Mesothelial cell of epicardium (in vitro differentiated cells): ENCODE results near the gene CDC45. TPM values are rescaled to one million over a fixed set of nuclear protein-coding genes. Genes with fewer than 3 reads are reported as not detected.
A peak's percentile ranks its signal among the peaks of the same experiment; 100 is the strongest.

ENCODE experiments used
- DNase-seq, 2 experiments: peaks; one replicate each; pipeline ENCODE4 v3.0.0; 2021; ENCODE audit warnings: low spot score in 2 of 2; ENCODE audit not compliant: unreplicated experiment in 2 of 2
- H3K27ac Mint-ChIP-seq: 2 replicates; pipeline ENCODE4 v1.8.0; 2021; ENCODE audit warnings: mixed read lengths
- H3K27me3 Mint-ChIP-seq: 2 replicates; pipeline ENCODE4 v1.8.0; 2021; ENCODE audit warnings: low read depth, mixed read lengths
- H3K36me3 Mint-ChIP-seq: 2 replicates; pipeline ENCODE4 v1.8.0; 2021; ENCODE audit warnings: mixed read lengths
- H3K4me1 Mint-ChIP-seq: 2 replicates; pipeline ENCODE4 v1.8.0; 2021; ENCODE audit warnings: mixed read lengths
- H3K4me3 Mint-ChIP-seq: 2 replicates; pipeline ENCODE4 v1.8.0; 2021; ENCODE audit warnings: mild to moderate bottlenecking, moderate library complexity, mixed read lengths
- H3K9me3 Mint-ChIP-seq: 2 replicates; pipeline ENCODE4 v1.8.0; 2021; ENCODE audit warnings: mixed read lengths
- total RNA-seq: library from RNA; stranded (reverse); gene quantifications from 3 replicates; pipeline ENCODE4 v1.2.1, GENCODE V29; 2021
- TF ChIP-seq, protein P1 (sequence below): fragments of 200-600 bp; sonication (generic); IDR thresholded peaks from one replicate; pipeline ENCODE4 v1.5.0; 2021; ENCODE audit warnings: antibody characterized with exemption; ENCODE audit not compliant: unreplicated experiment

CDC45 gene
- total RNA-seq, 1 donor from 2014 or later: 15.3 TPM

DNA sequence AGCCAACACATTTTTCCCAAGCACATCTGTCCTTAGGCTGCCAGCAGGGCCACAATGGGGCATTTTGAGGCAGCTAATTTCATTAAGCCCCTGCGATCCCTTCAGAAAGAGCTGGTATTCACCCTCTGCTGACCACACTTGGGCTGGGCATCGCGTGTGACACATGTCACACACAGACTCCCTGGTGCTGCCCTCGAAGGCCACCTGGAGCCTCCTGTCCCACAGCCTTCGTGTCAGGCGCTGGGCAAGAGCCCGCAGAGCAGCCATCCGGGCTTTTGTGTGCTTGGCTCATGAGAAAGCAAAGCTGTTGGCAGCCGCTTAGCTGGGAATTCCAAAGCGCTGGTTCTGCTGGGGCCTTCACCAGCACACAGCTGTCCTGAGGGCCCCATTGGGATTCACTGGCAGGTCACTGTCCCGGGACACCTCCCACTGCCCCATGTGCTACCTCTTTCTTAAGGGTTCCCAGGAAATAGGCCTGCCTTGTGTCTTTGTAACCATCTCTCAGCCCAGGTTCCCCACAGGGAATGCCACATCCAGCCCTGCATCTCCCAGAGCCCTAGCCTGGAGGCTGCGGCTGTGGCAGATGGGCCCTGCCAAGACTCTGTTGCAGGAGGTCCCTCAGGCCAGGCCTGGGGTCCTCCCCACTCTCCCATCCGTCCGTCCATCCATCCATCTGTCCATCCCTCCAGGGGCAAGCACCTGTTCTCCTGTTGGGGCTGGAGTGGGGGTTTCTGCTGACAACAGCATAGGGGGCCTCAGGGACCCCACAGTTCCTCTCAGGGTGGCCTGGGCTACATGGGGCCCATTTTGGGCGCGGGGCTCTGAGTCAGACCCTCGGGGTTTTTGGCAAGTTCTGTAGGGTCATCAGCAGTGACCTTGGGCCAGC is 39.6 kb downstream of the CDC45 start:
- peaks cover 8% of the 10 kb centered on the region for H3K36me3 Mint-ChIP-seq
- H3K4me3 Mint-ChIP-seq: no peak overlapping the region
- H3K4me1 Mint-ChIP-seq: peaks cover 8% of the 10 kb centered on the region
- H3K27me3 Mint-ChIP-seq: peaks cover 29% of the 10 kb centered on the region
- DNase-seq: no peak
- no peak overlapping the region for H3K27ac Mint-ChIP-seq
- TF ChIP-seq, protein P1, sequence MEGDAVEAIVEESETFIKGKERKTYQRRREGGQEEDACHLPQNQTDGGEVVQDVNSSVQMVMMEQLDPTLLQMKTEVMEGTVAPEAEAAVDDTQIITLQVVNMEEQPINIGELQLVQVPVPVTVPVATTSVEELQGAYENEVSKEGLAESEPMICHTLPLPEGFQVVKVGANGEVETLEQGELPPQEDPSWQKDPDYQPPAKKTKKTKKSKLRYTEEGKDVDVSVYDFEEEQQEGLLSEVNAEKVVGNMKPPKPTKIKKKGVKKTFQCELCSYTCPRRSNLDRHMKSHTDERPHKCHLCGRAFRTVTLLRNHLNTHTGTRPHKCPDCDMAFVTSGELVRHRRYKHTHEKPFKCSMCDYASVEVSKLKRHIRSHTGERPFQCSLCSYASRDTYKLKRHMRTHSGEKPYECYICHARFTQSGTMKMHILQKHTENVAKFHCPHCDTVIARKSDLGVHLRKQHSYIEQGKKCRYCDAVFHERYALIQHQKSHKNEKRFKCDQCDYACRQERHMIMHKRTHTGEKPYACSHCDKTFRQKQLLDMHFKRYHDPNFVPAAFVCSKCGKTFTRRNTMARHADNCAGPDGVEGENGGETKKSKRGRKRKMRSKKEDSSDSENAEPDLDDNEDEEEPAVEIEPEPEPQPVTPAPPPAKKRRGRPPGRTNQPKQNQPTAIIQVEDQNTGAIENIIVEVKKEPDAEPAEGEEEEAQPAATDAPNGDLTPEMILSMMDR: no peak
- H3K9me3 Mint-ChIP-seq: no peaks in the 10 kb centered on the region

GRCh38 chr22:19520007-19520406 is 40.3 kb downstream of the CDC45 start:
- TF ChIP-seq, protein P1: no peak
- H3K4me1 Mint-ChIP-seq: peaks cover 12% of the 10 kb centered on the region
- no peak for DNase-seq
- H3K36me3 Mint-ChIP-seq: peaks cover 6% of the 10 kb centered on the region
- H3K27ac Mint-ChIP-seq: no peak overlapping the region
- H3K9me3 Mint-ChIP-seq: no peaks in the 10 kb centered on the region
- H3K27me3 Mint-ChIP-seq: peaks cover 35% of the 10 kb centered on the region
- H3K4me3 Mint-ChIP-seq: no peak overlapping the region

GRCh38 chr22:19520566-19521305 is 41.0 kb downstream of the CDC45 start:
- Mint-ChIP-seq H3K4me1 (peaks cover 12% of the 10 kb centered on the region), H3K4me3 (no peak overlapping the region), H3K27ac (no peak overlapping the region), H3K9me3 (no peaks in the 10 kb centered on the region), H3K27me3 (peaks cover 42% of the 10 kb centered on the region), H3K36me3 (peaks cover 1% of the 10 kb centered on the region)
- no peak for DNase-seq
- TF ChIP-seq, protein P1: no peak

- TF ChIP-seq, protein P1: no peak
- no peak for DNase-seq
- H3K27ac Mint-ChIP-seq: no peak overlapping the region
- peaks cover 57% of the 10 kb centered on the region for H3K27me3 Mint-ChIP-seq
- peaks cover 12% of the 10 kb centered on the region for H3K4me1 Mint-ChIP-seq
- H3K36me3 Mint-ChIP-seq: no peaks in the 10 kb centered on the region
- H3K9me3 Mint-ChIP-seq: no peaks in the 10 kb centered on the region
- H3K4me3 Mint-ChIP-seq: no peak overlapping the region
Measured at GRCh38 chr22:19522190-19522880, 42.6 kb downstream of the CDC45 start.

GRCh38 chr22:19522881-19523239 is 43.1 kb downstream of the CDC45 start:
- peaks cover 59% of the 10 kb centered on the region for H3K27me3 Mint-ChIP-seq
- no peaks in the 10 kb centered on the region for H3K36me3 Mint-ChIP-seq
- H3K4me1 Mint-ChIP-seq: peaks cover 12% of the 10 kb centered on the region
- no peak overlapping the region for H3K27ac Mint-ChIP-seq
- H3K4me3 Mint-ChIP-seq: peak overlapping the region; percentile 47
- TF ChIP-seq, protein P1: no peak
- DNase-seq: no peak
- no peaks in the 10 kb centered on the region for H3K9me3 Mint-ChIP-seq
